Measurements from ENCODE around the gene SRRM1. TPM values are rescaled to one million over a fixed set of nuclear protein-coding genes. Genes with fewer than 3 reads are reported as not detected.
"Not testable (repeated sequence)": the region's sequence is repeated elsewhere in the genome, so short reads cannot be mapped to it uniquely, and the experiment has no call there.

Gene SRRM1
- total and polyA plus RNA-seq, 12 donors, result 26.0 to 83.0 (median 75.8) TPM

DNA sequence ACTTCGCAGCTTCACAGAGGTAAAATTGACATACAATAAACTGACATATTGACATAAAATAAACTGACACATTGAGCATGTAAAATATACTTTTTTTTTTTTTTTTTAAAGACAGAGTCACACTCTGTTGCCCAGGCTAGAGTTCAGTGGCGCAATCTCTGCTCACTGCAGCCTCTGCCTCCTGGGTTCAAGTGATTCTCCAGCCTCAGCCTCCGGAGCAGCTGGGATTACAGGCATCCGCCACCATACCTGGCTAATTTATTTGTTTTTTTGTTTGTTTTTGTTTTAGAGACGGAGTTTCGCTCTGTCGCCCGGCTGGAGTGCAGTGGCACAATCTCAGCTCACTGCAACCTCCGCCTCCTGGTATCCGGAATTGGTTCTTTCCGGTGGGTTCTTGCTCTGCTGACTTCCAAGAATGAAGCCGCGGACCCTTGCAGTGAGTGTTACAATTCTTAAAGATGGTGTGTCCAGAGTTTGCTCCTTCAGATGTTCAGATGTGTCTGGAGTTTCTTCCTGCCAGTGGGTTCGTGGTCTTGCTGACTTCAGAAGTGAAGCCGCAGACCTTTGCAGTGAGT, 53.7 kb downstream of the SRRM1 start:
- 95 to 96% methylated on average over 15 of the region's 15 CpGs for WGBS, 2 donors
- Histone ChIP-seq H3K27me3 (no peaks in the 10 kb centered on the region), H3K4me3 (no peak overlapping the region), H3K27ac (peak overlapping the region in 3 of 10 donors; percentile 54 to 84 (median 72)), H3K36me3 (no peaks in the 10 kb centered on the region), H3K4me1 (peaks cover 21 to 63% (median 44%) of the 10 kb centered on the region in 9 donors), H3K9me3 (no peaks in the 10 kb centered on the region)
- no peak for ATAC-seq
- no peak for DNase-seq
- intact Hi-C loops (cut with DNase I), result loop anchor here in 2 of 10 donors (5.0 kb wide), 2 partner anchors 35 to 50 kb away; partner anchors contain the start of gene CLIC4 (in 1 of the 2)
- TF ChIP-seq CTCF (IDR thresholded peaks at IDR 0.05), result no peak

GRCh38 chr1:24697453-24698001, 54.4 kb downstream of the SRRM1 start:
- H3K27me3 ChIP-seq, H3K36me3 ChIP-seq, ATAC-seq, H3K27ac ChIP-seq, H3K4me3 ChIP-seq, DNase-seq, H3K9me3 ChIP-seq: not testable (repeated sequence)
- intact Hi-C loops (cut with DNase I), result loop anchor here in 2 of 10 donors (5.0 kb wide), 2 partner anchors 35 to 50 kb away; partner anchors contain the start of gene CLIC4 (in 1 of the 2)
- WGBS, 2 donors, result 96 to 99% methylated on average over 7 of the region's 7 CpGs
- peaks cover 21 to 65% (median 46%) of the 10 kb centered on the region in 9 donors for H3K4me1 ChIP-seq

- intact Hi-C loops (cut with DNase I), result loop anchor here in 2 of 10 donors (5.0 kb wide), 2 partner anchors 34 to 49 kb away; partner anchors contain the start of gene CLIC4 (in 1 of the 2)
- 93 to 98% methylated on average over 8 of the region's 8 CpGs for WGBS, 2 donors
- not testable (repeated sequence) for ATAC-seq, H3K4me3 ChIP-seq, H3K9me3 ChIP-seq, H3K36me3 ChIP-seq, DNase-seq, H3K27me3 ChIP-seq
- Histone ChIP-seq H3K27ac (peak overlapping the region in 1 of 10 donors; percentile 9), H3K4me1 (peaks cover 21 to 62% (median 40%) of the 10 kb centered on the region in 9 donors)
These were observed 55.2 kb downstream of the SRRM1 start for GRCh38 chr1:24698326-24698725.

GRCh38 chr1:24699628-24700027, 56.5 kb downstream of the SRRM1 start:
- no peak for ATAC-seq
- H3K4me1 ChIP-seq, result peaks cover 12 to 53% (median 31%) of the 10 kb centered on the region in 9 donors
- H3K27ac ChIP-seq, result peak overlapping the region in 1 of 10 donors; percentile 7
- no peaks in the 10 kb centered on the region for H3K27me3 ChIP-seq
- no peaks in the 10 kb centered on the region for H3K36me3 ChIP-seq
- H3K9me3 ChIP-seq, result no peaks in the 10 kb centered on the region
- no peak overlapping the region for H3K4me3 ChIP-seq
- DNase-seq, result no peak
- TF ChIP-seq CTCF (IDR thresholded peaks at IDR 0.05), result no peak
- intact Hi-C loops (cut with DNase I), result loop anchor here in 4 of 10 donors (5.0 kb wide), 3 partner anchors 33 to 48 kb away; partner anchors contain the start of gene CLIC4 (in 1 of the 4)
- 74 to 84% methylated on average over 7 of the region's 7 CpGs for WGBS, 2 donors

GRCh38 chr1:24702511-24703293, 59.6 kb downstream of the SRRM1 start:
- no peaks in the 10 kb centered on the region for H3K9me3 ChIP-seq
- DNase-seq (peak; percentile 46 to 47), ATAC-seq (peak in 2 of 8 donors; percentile 9 to 16)
- H3K27ac ChIP-seq, result peak overlapping the region in 3 of 10 donors; percentile 4 to 31 (median 11)
- intact Hi-C loops (cut with DNase I), result loop anchor here in 2 of 10 donors (5.0 kb wide), 1 partner anchor 40 kb away; no protein-coding TSS in a partner anchor
- 57 to 73% methylated on average over 8 of the region's 8 CpGs for WGBS, 2 donors
- H3K4me3 ChIP-seq, result no peak overlapping the region
- no peaks in the 10 kb centered on the region for H3K36me3 ChIP-seq
- H3K27me3 ChIP-seq, result no peaks in the 10 kb centered on the region
- no peak for TF ChIP-seq CTCF (IDR thresholded peaks at IDR 0.05)
- peaks cover 0 to 59% (median 25%) of the 10 kb centered on the region in 9 donors for H3K4me1 ChIP-seq
